Neural cell (in vitro differentiated cells): ENCODE measurements around the gene ALLC.

Experiments
- EP300 ChIP-seq: fragments of 450-650 bp; conservative IDR thresholded peaks from 2 replicates; pipeline ENCODE4 v1.6.1; 2014; ENCODE audit warnings: antibody characterized with exemption, mild to moderate bottlenecking, moderate library complexity; ENCODE audit not compliant: poor library complexity, severe bottlenecking
- EZH2 ChIP-seq: fragments of 200-600, 300-800 bp; shearing (Covaris generic), sonication (generic); IDR thresholded peaks from 2 replicates; pipeline ENCODE4 v1.6.1; 2014; ENCODE audit warnings: antibody characterized with exemption, low read length, borderline replicate concordance, mild to moderate bottlenecking; ENCODE audit not compliant: insufficient read depth, poor library complexity, severe bottlenecking
- MXI1 ChIP-seq: fragments of 450-650 bp; conservative IDR thresholded peaks from 2 replicates; pipeline ENCODE4 v1.6.1; 2014; ENCODE audit warnings: antibody characterized with exemption, mild to moderate bottlenecking; ENCODE audit not compliant: poor library complexity, severe bottlenecking
- POLR2AphosphoS5 ChIP-seq: IDR thresholded peaks from 2 replicates; pipeline ENCODE4 v1.6.1; 2012
- RAD21 ChIP-seq: fragments of 450-650 bp; conservative IDR thresholded peaks from 2 replicates; pipeline ENCODE4 v1.6.1; 2014; ENCODE audit warnings: antibody characterized with exemption, mild to moderate bottlenecking, moderate library complexity
- REST ChIP-seq: IDR thresholded peaks from 2 replicates; pipeline ENCODE4 v1.6.1; 2012; ENCODE audit warnings: borderline replicate concordance
- SMC3 ChIP-seq: fragments of 450-650 bp; conservative IDR thresholded peaks from 2 replicates; pipeline ENCODE4 v1.6.1; 2014; ENCODE audit warnings: antibody characterized with exemption, mild to moderate bottlenecking, moderate library complexity; ENCODE audit not compliant: poor library complexity
- TAF1 ChIP-seq: IDR thresholded peaks from 2 replicates; pipeline ENCODE4 v1.6.1; 2012; ENCODE audit warnings: low read depth
- TF ChIP-seq, protein P1 (sequence below): fragments of 450-650 bp; IDR thresholded peaks from 2 replicates; pipeline ENCODE4 v1.5.1; 2014; ENCODE audit warnings: antibody characterized with exemption, mild to moderate bottlenecking, moderate library complexity; ENCODE audit not compliant: poor library complexity, severe bottlenecking

GRCh38 chr2:3703236-3703756, 45.3 kb downstream of the ALLC start, which contains the start of gene DCDC2C:
- no peak for TF ChIP-seq EZH2
- TF ChIP-seq EP300 = no peak
- TF ChIP-seq, protein P1, sequence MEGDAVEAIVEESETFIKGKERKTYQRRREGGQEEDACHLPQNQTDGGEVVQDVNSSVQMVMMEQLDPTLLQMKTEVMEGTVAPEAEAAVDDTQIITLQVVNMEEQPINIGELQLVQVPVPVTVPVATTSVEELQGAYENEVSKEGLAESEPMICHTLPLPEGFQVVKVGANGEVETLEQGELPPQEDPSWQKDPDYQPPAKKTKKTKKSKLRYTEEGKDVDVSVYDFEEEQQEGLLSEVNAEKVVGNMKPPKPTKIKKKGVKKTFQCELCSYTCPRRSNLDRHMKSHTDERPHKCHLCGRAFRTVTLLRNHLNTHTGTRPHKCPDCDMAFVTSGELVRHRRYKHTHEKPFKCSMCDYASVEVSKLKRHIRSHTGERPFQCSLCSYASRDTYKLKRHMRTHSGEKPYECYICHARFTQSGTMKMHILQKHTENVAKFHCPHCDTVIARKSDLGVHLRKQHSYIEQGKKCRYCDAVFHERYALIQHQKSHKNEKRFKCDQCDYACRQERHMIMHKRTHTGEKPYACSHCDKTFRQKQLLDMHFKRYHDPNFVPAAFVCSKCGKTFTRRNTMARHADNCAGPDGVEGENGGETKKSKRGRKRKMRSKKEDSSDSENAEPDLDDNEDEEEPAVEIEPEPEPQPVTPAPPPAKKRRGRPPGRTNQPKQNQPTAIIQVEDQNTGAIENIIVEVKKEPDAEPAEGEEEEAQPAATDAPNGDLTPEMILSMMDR = no peak
- TF ChIP-seq POLR2AphosphoS5 = no peak
- no peak for TF ChIP-seq TAF1
- TF ChIP-seq REST = no peak
- no peak for TF ChIP-seq RAD21
- no peak for TF ChIP-seq SMC3
- TF ChIP-seq MXI1 = no peak
